ENCODE results near the gene TAP2.

GRCh38 chr6:32840604-32841246 is 2.2 kb upstream of the TAP2 start:
- TF ChIP-seq CTCF (conservative IDR thresholded peaks at IDR 0.05; ENCODE audit: low read length) (no peak), EZH2phosphoT487 (IDR thresholded peaks at IDR 0.05; ENCODE audit: borderline replicate concordance, low read depth, low read length) (no peak)
